Endothelial cell of umbilical vein (primary cell): ENCODE data around the gene UBAC1. TPM values are rescaled to one million over a fixed set of nuclear protein-coding genes. Genes with fewer than 3 reads are reported as not detected.
A peak's percentile ranks its signal among the peaks of the same experiment; 100 is the strongest.

Experiments
- BruUV-seq: library from RNA; stranded (reverse); fragments of 400-500 nt; replicated peaks from 2 replicates; lab custom pipeline; 2021; lab: Mats Ljungman, UMichigan
- CTCF ChIA-PET: fragments of 300-600, 350-600 bp; sonication (Branson Sonifier 250); formaldehyde crosslinking; loops from one replicate; lab custom pipeline; 2021; ENCODE audit warnings: antibody characterized with exemption, inconsistent platforms; lab: Charles Lee
- POLR2A ChIA-PET: fragments of 300-600, 350-600 bp; sonication (Branson Sonifier 250); formaldehyde crosslinking; loops from one replicate; lab custom pipeline; 2021; ENCODE audit warnings: antibody characterized with exemption, inconsistent platforms; lab: Charles Lee
- DNase-seq: peaks from one replicate; pipeline ENCODE4 v3.0.0-alpha.2; 2011; ENCODE audit warnings: low read depth, low spot score
- FAIRE-seq: peaks from 2 replicates; lab custom pipeline; 2011; peaks lifted over from hg19 to GRCh38; lab: Jason Lieb, UNC
- H2AFZ ChIP-seq: 2 replicates; pipeline ENCODE4 v1.6.0; 2012; ENCODE audit warnings: low read depth, low read length, control low read depth, inconsistent platforms
- H3K27ac ChIP-seq: 2 replicates; pipeline ENCODE4 v1.5.1; 2011; ENCODE audit warnings: low read depth, mild to moderate bottlenecking, control low read depth, low read length, moderate library complexity; ENCODE audit not compliant: insufficient read depth
- H3K27me3 ChIP-seq, 2 experiments: 2 replicates each; pipeline versions ENCODE4 v1.6.0 to v1.6.1; 2011; ENCODE audit warnings: low read length in 2 of 2, mixed read lengths in 1 of 2; ENCODE audit not compliant: control insufficient read depth in 2 of 2, insufficient read depth in 2 of 2
- H3K36me3 ChIP-seq, 2 experiments: 2 replicates in 1 of 2; 3 replicates in 1 of 2; pipeline ENCODE4 v1.5.1; 2011; ENCODE audit warnings: low read length in 2 of 2, mild to moderate bottlenecking in 1 of 2, moderate library complexity in 1 of 2; ENCODE audit not compliant: control insufficient read depth in 2 of 2, insufficient read depth in 2 of 2; ENCODE audit errors: extremely low read depth in 1 of 2
- H3K4me1 ChIP-seq: 3 replicates; pipeline ENCODE4 v1.5.1; 2011; ENCODE audit warnings: mild to moderate bottlenecking, low read length; ENCODE audit not compliant: control insufficient read depth, insufficient read depth; ENCODE audit errors: extremely low read depth
- H3K4me2 ChIP-seq: 2 replicates; pipeline ENCODE4 v1.6.1; 2011; ENCODE audit warnings: low read length, control low read depth, mixed read lengths; ENCODE audit not compliant: insufficient read depth
- H3K4me3 ChIP-seq, 3 experiments: fragments of 200-600 bp in 1 of 3; sonication (generic), shearing (Covaris generic) in 1 of 3; replicated peaks in 1 of 3; 2 replicates each; pipeline ENCODE4 v1.5.1; 2011 to 2016; ENCODE audit warnings: control low read depth in 3 of 3, low read length in 3 of 3, mild to moderate bottlenecking in 2 of 3, inconsistent platforms in 1 of 3, low read depth in 1 of 3, moderate library complexity in 1 of 3; ENCODE audit not compliant: insufficient read depth in 1 of 3
- H3K79me2 ChIP-seq: 2 replicates; pipeline ENCODE4 v1.6.0; 2012; ENCODE audit warnings: low read length, inconsistent platforms; ENCODE audit not compliant: control insufficient read depth, insufficient read depth
- H3K9ac ChIP-seq: replicated peaks from 2 replicates; pipeline ENCODE3; 2011; ENCODE audit warnings: low read length, control low read depth; ENCODE audit not compliant: insufficient read depth; ENCODE audit errors: extremely low read depth
- H3K9me1 ChIP-seq: replicated peaks from 3 replicates; pipeline ENCODE4 v1.6.0; 2011; ENCODE audit warnings: mild to moderate bottlenecking, low read length; ENCODE audit not compliant: control insufficient read depth, insufficient read depth; ENCODE audit errors: extremely low read depth
- H3K9me3 ChIP-seq: replicated peaks from 2 replicates; pipeline ENCODE4 v1.5.1; 2012; ENCODE audit warnings: low read length, inconsistent platforms; ENCODE audit not compliant: control insufficient read depth, insufficient read depth
- H4K20me1 ChIP-seq: replicated peaks from 2 replicates; pipeline ENCODE3; 2011; ENCODE audit warnings: mild to moderate bottlenecking, low read length; ENCODE audit not compliant: control insufficient read depth, insufficient read depth; ENCODE audit errors: extremely low read depth
- CTCF ChIP-seq, 2 donors: IDR thresholded peaks; 1 replicate in 1 of 2; 2 replicates in 1 of 2; pipeline ENCODE4 v1.5.1; 2011; ENCODE audit warnings: low read length in 2 of 2, mild to moderate bottlenecking in 2 of 2, moderate library complexity in 2 of 2, control low read depth in 1 of 2, inconsistent platforms in 1 of 2, low read depth in 1 of 2; ENCODE audit not compliant: insufficient read depth in 1 of 2; ENCODE audit errors: extremely low read depth in 1 of 2
- EZH2 ChIP-seq: IDR thresholded peaks from 2 replicates; pipeline ENCODE4 v1.6.1; 2012; ENCODE audit warnings: borderline replicate concordance, low read depth, mild to moderate bottlenecking, moderate library complexity, low read length, inconsistent platforms; ENCODE audit not compliant: severe bottlenecking
- FOS ChIP-seq: IDR thresholded peaks from 2 replicates; pipeline ENCODE4 v1.6.1; 2011; ENCODE audit warnings: mild to moderate bottlenecking, low read length, moderate library complexity, borderline replicate concordance; ENCODE audit not compliant: insufficient read depth
- GATA2 ChIP-seq: IDR thresholded peaks from 2 replicates; pipeline ENCODE4 v1.7.0; 2011; ENCODE audit warnings: low read depth, mild to moderate bottlenecking, moderate library complexity, mixed read lengths, low read length; ENCODE audit not compliant: insufficient read length, insufficient read depth
- MAX ChIP-seq: IDR thresholded peaks from 2 replicates; pipeline ENCODE4 v1.6.1; 2011; ENCODE audit not compliant: insufficient read depth, insufficient read length
- MYC ChIP-seq: IDR thresholded peaks from one replicate; pipeline ENCODE4 v1.6.1; 2011; ENCODE audit warnings: mild to moderate bottlenecking, low read depth, low read length
- POLR2A ChIP-seq: IDR thresholded peaks from 2 replicates; pipeline ENCODE4 v1.6.1; 2012; ENCODE audit warnings: low read depth, mild to moderate bottlenecking, control low read depth, low read length
- dilution Hi-C: fragments of 300-500 bp; cut with MboI; formaldehyde crosslinking; loops from one replicate; pipeline ENCODE4 v1.15.0; 2019; ENCODE audit warnings: low sequenced_read_pairs; ENCODE audit not compliant: extremely low pct_ligation_motif_present
- intact Hi-C: fragments of 100-400 bp; cut with micrococcal nuclease; formaldehyde crosslinking; loops from one replicate; pipeline ENCODE4 v1.10.0; 2022
- polyA plus RNA-seq, 4 experiments: library from polyadenylated mRNA; depleted of rRNA in 3 of 4; stranded (reverse) in 3 of 4; unstranded in 1 of 4; fragments of >200 nt; gene quantifications; 2 replicates each; pipeline versions ENCODE4 v1.2.1 to v1.2.3, GENCODE V29; 2011 to 2012; ENCODE audit warnings: missing spikeins in 1 of 4
- total RNA-seq: library from RNA; stranded (reverse); gene quantifications from 2 replicates; pipeline ENCODE4 v1.2.3, GENCODE V29; 2021

Gene UBAC1
- total and polyA plus RNA-seq, 2 donors (not counting 3 experiments of a cell fraction or from before 2014, with no cell fraction given), result 39.5 to 56.7 TPM

- H3K79me2 ChIP-seq, result peaks cover 22% of the 10 kb centered on the region
- DNase-seq, result no peak
- H4K20me1 ChIP-seq, result no peaks in the 10 kb centered on the region
- H3K9me1 ChIP-seq, result no peaks in the 10 kb centered on the region
- FAIRE-seq, result no peak
- H3K9me3 ChIP-seq, result no peaks in the 10 kb centered on the region
- POLR2A ChIA-PET, result no interaction called here
- peaks cover 8% of the 10 kb centered on the region for H3K4me1 ChIP-seq
- dilution Hi-C loops, result no loop called here
- H3K27me3 ChIP-seq, result no peaks in the 10 kb centered on the region
- BruUV-seq, result no TSS peak
- no peaks in the 10 kb centered on the region for H3K36me3 ChIP-seq
- H3K27ac ChIP-seq, result no peak overlapping the region
- intact Hi-C loops, result loop anchor here (2.0 to 10.0 kb wide), 6 partner anchors 53 to 358 kb away; partner anchors contain the start of gene CAMSAP1
- peak overlapping the region in 1 of 3 experiments; percentile 71 for H3K4me3 ChIP-seq
- H3K9ac ChIP-seq, result peak overlapping the region; percentile 20
- TF ChIP-seq EZH2 (no peak), MYC (no peak), POLR2A (no peak), FOS (no peak), MAX (no peak), CTCF (IDR thresholded peaks at IDR 0.05; ENCODE audit: extremely low read depth in 1 of 2, insufficient read depth in 1 of 2, low read depth in 1 of 2, low read length in 2 of 2) (no peak), GATA2 (no peak)
- peak overlapping the region; percentile 83 for H3K4me2 ChIP-seq
- H2AFZ ChIP-seq, result no peak overlapping the region
- CTCF ChIA-PET, result interaction anchor here (0.6 to 2.8 kb wide), 9 partner anchors 8 to 347 kb away, joined by 3 to 20 read pairs (median 4); no protein-coding TSS in a partner anchor
Measured at GRCh38 chr9:135959814-135960213, 1.4 kb downstream of the UBAC1 start.
